HepG2 (cell line): ENCODE results near the gene ZC3H12A. TPM values are rescaled to one million over a fixed set of nuclear protein-coding genes. Genes with fewer than 3 reads are reported as not detected.
A peak's percentile ranks its signal among the peaks of the same experiment; 100 is the strongest.

Experiments
- CBX1 ChIP-seq: IDR thresholded peaks from one replicate; pipeline ENCODE4 v1.6.1; 2016; ENCODE audit warnings: antibody characterized with exemption, low read depth
- CEBPG ChIP-seq: IDR thresholded peaks from 2 replicates; pipeline ENCODE4 v1.6.1; 2016
- CHD4 ChIP-seq: fragments of 200-600 bp; sonication (generic); IDR thresholded peaks from 2 replicates; pipeline ENCODE4 v1.7.0; 2017; ENCODE audit warnings: mild to moderate bottlenecking, low read length, borderline replicate concordance
- FOSL2 ChIP-seq: sonication (generic); formaldehyde crosslinking; IDR thresholded peaks from 2 replicates; pipeline ENCODE4 v1.4.0; 2020; ENCODE audit warnings: missing genetic modification reagents
- FOXA3 ChIP-seq: IDR thresholded peaks from 2 replicates; pipeline ENCODE4 v1.6.1; 2016; ENCODE audit warnings: missing genetic modification reagents, missing compliant biosample characterization
- HMGXB4 ChIP-seq, 2 experiments: sonication (generic) in 1 of 2; formaldehyde crosslinking in 1 of 2; IDR thresholded peaks; 2 replicates each; pipeline versions ENCODE4 v1.4.0 to v1.6.1; 2018 to 2020; ENCODE audit warnings: missing genetic modification reagents in 2 of 2, borderline replicate concordance in 1 of 2, low read depth in 1 of 2, mild to moderate bottlenecking in 1 of 2, missing biosample characterization in 1 of 2
- MED1 ChIP-seq: sonication (generic); formaldehyde crosslinking; IDR thresholded peaks from 2 replicates; pipeline ENCODE4 v1.4.0; 2020; ENCODE audit warnings: missing genetic modification reagents
- MIER3 ChIP-seq: IDR thresholded peaks from 2 replicates; pipeline ENCODE4 v1.6.1; 2016; ENCODE audit warnings: missing compliant biosample characterization, borderline replicate concordance
- NR2F1 ChIP-seq, 2 experiments: fragments of 450-650 bp in 1 of 2; formaldehyde crosslinking in 1 of 2; IDR thresholded peaks; 2 replicates each; pipeline versions ENCODE4 v1.5.0 to v1.6.1; 2016 to 2020; ENCODE audit warnings: mild to moderate bottlenecking in 1 of 2, missing compliant biosample characterization in 1 of 2, missing genetic modification reagents in 1 of 2, moderate library complexity in 1 of 2
- NR2F2 ChIP-seq: IDR thresholded peaks from 2 replicates; pipeline ENCODE4 v1.6.1; 2012; ENCODE audit warnings: low read depth, inconsistent platforms, borderline replicate concordance
- PAXIP1 ChIP-seq: sonication (generic); formaldehyde crosslinking; conservative IDR thresholded peaks from 2 replicates; pipeline ENCODE4 v1.4.0; 2020; ENCODE audit warnings: mild to moderate bottlenecking, missing genetic modification reagents, moderate library complexity
- PITX1 ChIP-seq: sonication (generic); formaldehyde crosslinking; IDR thresholded peaks from 2 replicates; pipeline ENCODE4 v1.5.1; 2020; ENCODE audit warnings: mild to moderate bottlenecking, missing genetic modification reagents
- POGZ ChIP-seq: sonication (generic); formaldehyde crosslinking; IDR thresholded peaks from 2 replicates; pipeline ENCODE4 v1.4.0; 2020; ENCODE audit warnings: mild to moderate bottlenecking, missing genetic modification reagents
- ZKSCAN8 ChIP-seq: IDR thresholded peaks from 2 replicates; pipeline ENCODE4 v1.6.1; 2016; ENCODE audit warnings: borderline replicate concordance, missing genetic modification reagents, missing compliant biosample characterization
- ZNF18 ChIP-seq: sonication (generic); formaldehyde crosslinking; IDR thresholded peaks from 2 replicates; pipeline ENCODE4 v1.8.0; 2022; ENCODE audit warnings: mild to moderate bottlenecking, missing genetic modification reagents; ENCODE audit not compliant: insufficient replicate concordance
- ZNF687 ChIP-seq: sonication (generic); formaldehyde crosslinking; IDR thresholded peaks from 2 replicates; pipeline ENCODE4 v1.5.1; 2020; ENCODE audit warnings: mild to moderate bottlenecking, missing genetic modification reagents, moderate library complexity
- ZNF788 ChIP-seq: sonication (generic); formaldehyde crosslinking; IDR thresholded peaks from 2 replicates; pipeline ENCODE4 v1.5.0; 2020; ENCODE audit warnings: mild to moderate bottlenecking, missing genetic modification reagents, borderline replicate concordance
- polyA plus RNA-seq, 8 experiments: library from polyadenylated mRNA; depleted of rRNA in 3 of 8; stranded (reverse) in 7 of 8; unstranded in 1 of 8; fragments of >200 nt; fragmentation: Illumina TruSeq in 4 of 8; extraction: Trizol in 4 of 8; gene quantifications; 2 replicates each; pipeline versions ENCODE4 v1.2.1 to v1.2.3, GENCODE V29; 2011 to 2016; ENCODE audit warnings: low read depth in 4 of 8, missing spikeins in 1 of 8, mixed read lengths in 1 of 8; ENCODE audit not compliant: insufficient read depth in 1 of 8
- total RNA-seq, 5 experiments: library from RNA; depleted of rRNA; stranded (reverse); fragments of >200 nt; fragmentation: Illumina TruSeq; extraction: Trizol; gene quantifications; 2 replicates each; pipeline ENCODE4 v1.2.3, GENCODE V29; 2016; ENCODE audit warnings: low read depth in 1 of 5

The ZC3H12A gene
- total and polyA plus RNA-seq, 2 of the 13 experiments (the other 11 are each of a cell fraction or from before 2014, with no cell fraction given) = 6.8 to 13.3 TPM

GRCh38 chr1:37532418-37533156, 58.2 kb downstream of the ZC3H12A start (continued):
- peak; percentile 93 for TF ChIP-seq ZNF18 (CRISPR knock-in tag)
- TF ChIP-seq CEBPG = peak; percentile 48; the same call in 1 of the 2 replicates
- 0 out of 4 replicates have a peak, but pooled peaks of 1 of the 2 experiments have one; percentile 25 for TF ChIP-seq HMGXB4 (CRISPR knock-in tag; IDR thresholded peaks at IDR 0.05; ENCODE audit: borderline replicate concordance in 1 of 2, low read depth in 1 of 2)
- TF ChIP-seq POGZ = peak; percentile 64
- TF ChIP-seq PAXIP1 (CRISPR knock-in tag) = peak; percentile 87
- peak; percentile 57 to 71; a peak in 3 of 4 replicates for TF ChIP-seq NR2F1 (CRISPR knock-in tag; IDR thresholded peaks at IDR 0.05)
- 0 out of 2 replicates have a peak, but pooled peaks have one; percentile 17 for TF ChIP-seq ZKSCAN8 (CRISPR knock-in tag)
- peak; percentile 85 for TF ChIP-seq MED1
- TF ChIP-seq FOSL2 (CRISPR knock-in tag) = peak; percentile 74
- peak; percentile 38; the same call in 1 of the 2 replicates for TF ChIP-seq MIER3
- 0 out of 2 replicates have a peak, but pooled peaks have one; percentile 27 for TF ChIP-seq FOXA3 (CRISPR knock-in tag)
- TF ChIP-seq ZNF687 (CRISPR knock-in tag) = peak; percentile 47
- peak; percentile 29 for TF ChIP-seq CBX1
- peak; percentile 80 for TF ChIP-seq CHD4
- TF ChIP-seq PITX1 (CRISPR knock-in tag) = peak; percentile 67; the same call in 1 of the 2 replicates
- TF ChIP-seq NR2F2 = 0 out of 2 replicates have a peak, but pooled peaks have one; percentile 50
- peak; percentile 25; the same call in 1 of the 2 replicates for TF ChIP-seq ZNF788 (CRISPR knock-in tag)
